ENCODE results near the gene TSR3.
"Not testable (repeated sequence)": the region's sequence is repeated elsewhere in the genome, so short reads cannot be mapped to it uniquely, and the experiment has no call there.

TSR3 gene

GRCh38 chr16:1334739-1335138 lies 16.9 kb downstream of the TSR3 start:
- H3K36me3 ChIP-seq (ENCODE audit: control insufficient read depth, insufficient read depth, low read length): no peaks in the 10 kb centered on the region
- H3K9me3 ChIP-seq (ENCODE audit: control insufficient read depth, insufficient read depth, low read length): no peaks in the 10 kb centered on the region
- no peak overlapping the region; the same call in 1 of the 2 replicates for H3K4me3 ChIP-seq (ENCODE audit: low read depth, low read length)
- peaks cover 48% of the 10 kb centered on the region for H3K27me3 ChIP-seq (ENCODE audit: control insufficient read depth, insufficient read depth, low read length)
- H3K4me1 ChIP-seq (ENCODE audit: control insufficient read depth, insufficient read depth, low read length): peaks cover 11% of the 10 kb centered on the region; the same call in 1 of the 2 replicates
- H3K9ac ChIP-seq (ENCODE audit: low read depth, low read length): no peak overlapping the region
- no peak overlapping the region for H3K27ac ChIP-seq (ENCODE audit: low read depth, low read length)

- H3K27ac ChIP-seq (ENCODE audit: low read depth, low read length): no peak overlapping the region
- no peaks in the 10 kb centered on the region for H3K36me3 ChIP-seq (ENCODE audit: control insufficient read depth, insufficient read depth, low read length)
- H3K9me3 ChIP-seq (ENCODE audit: control insufficient read depth, insufficient read depth, low read length): no peaks in the 10 kb centered on the region
- no peak overlapping the region for H3K9ac ChIP-seq (ENCODE audit: low read depth, low read length)
- H3K4me3 ChIP-seq (ENCODE audit: low read depth, low read length): peak overlapping the region; percentile 48
- H3K27me3 ChIP-seq (ENCODE audit: control insufficient read depth, insufficient read depth, low read length): peaks cover 48% of the 10 kb centered on the region
- H3K4me1 ChIP-seq (ENCODE audit: control insufficient read depth, insufficient read depth, low read length): peaks cover 11% of the 10 kb centered on the region; the same call in 1 of the 2 replicates
Observed at GRCh38 chr16:1333854-1334700, 17.6 kb downstream of the TSR3 start.

- no peaks in the 10 kb centered on the region for H3K36me3 ChIP-seq (ENCODE audit: control insufficient read depth, insufficient read depth, low read length)
- H3K9me3 ChIP-seq (ENCODE audit: control insufficient read depth, insufficient read depth, low read length): no peaks in the 10 kb centered on the region
- no peak within 1 kb of the TSS for H3K9ac ChIP-seq (ENCODE audit: low read depth, low read length)
- H3K27ac ChIP-seq (ENCODE audit: low read depth, low read length): no peak within 1 kb of the TSS
- peaks cover 11% of the 10 kb centered on the region; the same call in 1 of the 2 replicates for H3K4me1 ChIP-seq (ENCODE audit: control insufficient read depth, insufficient read depth, low read length)
- peak within 1 kb of the TSS; percentile 54 for H3K4me3 ChIP-seq (ENCODE audit: low read depth, low read length)
- H3K27me3 ChIP-seq (ENCODE audit: control insufficient read depth, insufficient read depth, low read length): peaks cover 48% of the 10 kb centered on the region
Observed at GRCh38 chr16:1333149-1333812, 18.4 kb downstream of the TSR3 start, which contains the start of gene BAIAP3. Gene BAIAP3 (plus strand): TSS chr16:1333645. CDS start chr16:1338550, 4,905 bp downstream.

GRCh38 chr16:1332618-1333148 lies 19.0 kb downstream of the TSR3 start:
- peaks cover 11% of the 10 kb centered on the region; the same call in 1 of the 2 replicates for H3K4me1 ChIP-seq (ENCODE audit: control insufficient read depth, insufficient read depth, low read length)
- H3K4me3 ChIP-seq (ENCODE audit: low read depth, low read length): peak overlapping the region; percentile 54; the same call in 1 of the 2 replicates
- H3K9me3 ChIP-seq (ENCODE audit: control insufficient read depth, insufficient read depth, low read length): no peaks in the 10 kb centered on the region
- no peak overlapping the region for H3K9ac ChIP-seq (ENCODE audit: low read depth, low read length)
- H3K27me3 ChIP-seq (ENCODE audit: control insufficient read depth, insufficient read depth, low read length): peaks cover 48% of the 10 kb centered on the region
- no peak overlapping the region for H3K27ac ChIP-seq (ENCODE audit: low read depth, low read length)
- H3K36me3 ChIP-seq (ENCODE audit: control insufficient read depth, insufficient read depth, low read length): no peaks in the 10 kb centered on the region

DNA sequence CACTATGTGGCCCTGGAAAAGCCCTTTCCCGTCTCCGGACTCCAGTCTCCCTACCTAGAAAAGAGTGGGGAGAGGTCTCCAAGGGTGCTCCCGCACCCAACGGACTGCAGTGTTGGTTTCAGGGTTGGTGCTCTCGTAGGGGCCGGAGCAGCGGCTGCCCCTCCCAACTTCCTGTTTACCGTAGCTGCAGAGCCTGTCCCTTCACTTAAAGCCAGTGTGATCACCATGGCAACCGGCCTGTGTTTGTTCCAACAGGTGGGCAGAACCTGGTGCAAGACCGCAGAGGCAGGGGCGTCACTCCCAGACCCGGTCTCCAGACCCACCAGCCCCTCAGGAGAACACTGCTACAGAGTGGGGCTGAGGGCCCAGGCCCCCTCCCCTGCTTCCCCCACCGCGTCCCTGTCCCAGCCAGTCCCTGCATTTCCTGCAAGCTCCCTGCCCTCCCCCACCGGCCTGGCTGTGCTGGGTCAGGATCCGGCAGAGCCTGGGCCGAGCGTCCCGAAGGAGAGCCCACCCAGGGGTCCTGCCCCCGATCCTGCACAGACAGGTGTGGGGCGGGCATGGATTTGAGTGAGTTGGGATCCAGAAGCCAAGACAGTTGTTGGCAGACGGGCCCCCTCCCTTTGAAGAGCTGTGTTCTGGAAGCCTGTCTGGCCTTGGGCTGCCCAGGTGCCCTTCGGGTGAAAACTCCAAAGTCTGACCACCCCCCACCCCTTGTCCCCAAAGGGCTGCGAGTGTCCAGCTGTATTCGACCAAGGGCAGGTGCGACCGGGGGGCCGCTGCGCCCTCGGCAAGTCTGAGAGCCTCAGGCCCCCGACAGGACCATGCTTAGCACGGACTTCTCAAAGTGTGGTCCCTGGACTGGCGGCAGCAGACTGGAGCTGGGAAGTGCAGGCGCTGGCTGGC lies 19.7 kb downstream of the TSR3 start:
- no peaks in the 10 kb centered on the region for H3K9me3 ChIP-seq (ENCODE audit: control insufficient read depth, insufficient read depth, low read length)
- H3K4me1 ChIP-seq (ENCODE audit: control insufficient read depth, insufficient read depth, low read length): peaks cover 11% of the 10 kb centered on the region; the same call in 1 of the 2 replicates
- H3K27ac ChIP-seq (ENCODE audit: low read depth, low read length): peak overlapping the region; percentile 88
- H3K27me3 ChIP-seq (ENCODE audit: control insufficient read depth, insufficient read depth, low read length): peaks cover 48% of the 10 kb centered on the region
- no peaks in the 10 kb centered on the region for H3K36me3 ChIP-seq (ENCODE audit: control insufficient read depth, insufficient read depth, low read length)
- no peak overlapping the region for H3K9ac ChIP-seq (ENCODE audit: low read depth, low read length)
- H3K4me3 ChIP-seq (ENCODE audit: low read depth, low read length): peak overlapping the region; percentile 54

GRCh38 chr16:1330931-1331711 lies 20.6 kb downstream of the TSR3 start:
- Histone ChIP-seq H3K36me3 (ENCODE audit: control insufficient read depth, insufficient read depth, low read length) (no peaks in the 10 kb centered on the region), H3K27me3 (ENCODE audit: control insufficient read depth, insufficient read depth, low read length) (peaks cover 41% of the 10 kb centered on the region), H3K4me1 (ENCODE audit: control insufficient read depth, insufficient read depth, low read length) (peaks cover 11% of the 10 kb centered on the region; the same call in 1 of the 2 replicates), H3K4me3 (ENCODE audit: low read depth, low read length) (peak overlapping the region; percentile 54), H3K27ac (ENCODE audit: low read depth, low read length) (peak overlapping the region; percentile 88), H3K9me3 (ENCODE audit: control insufficient read depth, insufficient read depth, low read length) (no peaks in the 10 kb centered on the region), H3K9ac (ENCODE audit: low read depth, low read length) (no peak overlapping the region)

DNA sequence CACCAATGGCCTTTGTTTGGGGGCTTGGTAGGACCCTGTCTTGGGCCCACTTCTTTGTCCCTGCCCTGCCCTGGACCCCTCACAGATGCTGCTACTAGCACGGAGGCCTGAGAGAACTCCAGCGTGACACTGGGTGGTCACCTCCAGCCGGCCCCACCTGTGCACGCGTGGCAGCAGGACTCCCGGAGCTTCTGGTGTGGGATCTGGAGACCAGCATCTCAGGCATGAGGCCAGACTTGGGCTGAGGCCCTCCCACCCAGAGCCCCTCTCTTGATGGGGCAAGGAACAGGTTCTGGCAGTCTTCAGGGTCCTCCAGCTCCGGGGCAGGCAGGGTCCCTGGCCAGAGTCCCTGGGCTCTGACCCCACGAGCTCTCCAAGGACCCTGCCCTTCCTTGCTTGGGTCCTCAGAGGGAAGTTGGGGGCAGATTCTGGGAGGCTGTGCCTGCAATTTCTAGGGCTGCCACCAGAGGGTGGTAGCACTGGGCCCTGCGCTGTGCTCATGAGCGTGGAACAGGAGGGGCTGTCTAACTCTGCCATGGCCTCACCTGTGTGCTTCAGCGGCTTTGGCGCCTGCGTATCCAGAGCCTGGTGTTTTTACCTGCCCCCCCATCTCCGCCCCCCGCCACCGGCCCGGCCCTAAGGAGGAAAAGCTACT lies 21.3 kb downstream of the TSR3 start:
- Histone ChIP-seq H3K27ac (ENCODE audit: low read depth, low read length) (no peak overlapping the region), H3K4me1 (ENCODE audit: control insufficient read depth, insufficient read depth, low read length) (peaks cover 11% of the 10 kb centered on the region; the same call in 1 of the 2 replicates), H3K9me3 (ENCODE audit: control insufficient read depth, insufficient read depth, low read length) (no peaks in the 10 kb centered on the region), H3K4me3 (ENCODE audit: low read depth, low read length) (no peak overlapping the region), H3K9ac (ENCODE audit: low read depth, low read length) (no peak overlapping the region), H3K36me3 (ENCODE audit: control insufficient read depth, insufficient read depth, low read length) (0 out of 2 replicates have a peak, but pooled peaks cover 2% of the 10 kb centered on the region), H3K27me3 (ENCODE audit: control insufficient read depth, insufficient read depth, low read length) (peaks cover 34% of the 10 kb centered on the region)

GRCh38 chr16:1328961-1329360 lies 22.7 kb downstream of the TSR3 start:
- peaks cover 11% of the 10 kb centered on the region; the same call in 1 of the 2 replicates for H3K4me1 ChIP-seq (ENCODE audit: control insufficient read depth, insufficient read depth, low read length)
- H3K4me3 ChIP-seq (ENCODE audit: low read depth, low read length); H3K27ac ChIP-seq (ENCODE audit: low read depth, low read length); H3K9me3 ChIP-seq (ENCODE audit: control insufficient read depth, insufficient read depth, low read length); H3K9ac ChIP-seq (ENCODE audit: low read depth, low read length): not testable (repeated sequence)
- H3K27me3 ChIP-seq (ENCODE audit: control insufficient read depth, insufficient read depth, low read length): peaks cover 20% of the 10 kb centered on the region
- H3K36me3 ChIP-seq (ENCODE audit: control insufficient read depth, insufficient read depth, low read length): peaks cover 16% of the 10 kb centered on the region

DNA sequence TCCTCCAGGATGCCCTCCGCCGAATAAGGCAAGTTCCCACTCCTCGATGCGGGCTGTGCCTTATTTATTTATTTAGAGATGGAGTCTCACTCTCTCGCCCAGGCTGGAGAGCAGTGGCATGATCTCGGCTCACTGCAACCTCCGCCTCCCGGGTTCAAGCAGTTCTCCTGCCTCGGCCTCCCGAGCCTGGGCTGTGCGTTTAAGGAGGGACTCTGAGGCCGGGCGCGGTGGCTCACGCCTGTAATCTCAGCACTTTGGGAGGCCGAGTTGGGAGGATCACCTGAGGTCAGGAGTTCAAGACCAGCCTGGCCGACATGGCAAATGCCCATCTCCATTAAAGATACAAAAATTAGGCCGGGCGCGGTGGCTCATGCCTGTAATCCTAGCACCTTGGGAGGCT lies 23.5 kb downstream of the TSR3 start:
- Histone ChIP-seq H3K4me1 (ENCODE audit: control insufficient read depth, insufficient read depth, low read length) (peaks cover 11% of the 10 kb centered on the region; the same call in 1 of the 2 replicates), H3K27me3 (ENCODE audit: control insufficient read depth, insufficient read depth, low read length) (peaks cover 13% of the 10 kb centered on the region), H3K36me3 (ENCODE audit: control insufficient read depth, insufficient read depth, low read length) (peaks cover 24% of the 10 kb centered on the region)
- not testable (repeated sequence) for H3K27ac ChIP-seq (ENCODE audit: low read depth, low read length); H3K4me3 ChIP-seq (ENCODE audit: low read depth, low read length); H3K9me3 ChIP-seq (ENCODE audit: control insufficient read depth, insufficient read depth, low read length); H3K9ac ChIP-seq (ENCODE audit: low read depth, low read length)

Data from HUES48 (cell line).